Prostate gland (tissue), 2 donors: ENCODE measurements around the gene MAMSTR.

Source experiments
- POLR2A ChIP-seq: fragments of 450-650 bp; IDR thresholded peaks from one replicate; pipeline ENCODE4 v1.6.1; 2016; ENCODE audit warnings: antibody characterized with exemption, mild to moderate bottlenecking
- POLR2AphosphoS5 ChIP-seq: sonication (generic); formaldehyde crosslinking; IDR thresholded peaks from one replicate; pipeline ENCODE4 v1.6.1; 2017; ENCODE audit warnings: antibody characterized with exemption
- TF ChIP-seq, protein P1 (sequence below), 4 experiments: fragments of 200-600 bp in 2 of 4; fragments of 450-650 bp in 2 of 4; sonication (generic) in 2 of 4; IDR thresholded peaks; 1 replicate in 3 of 4; 2 replicates in 1 of 4; pipeline ENCODE4 v1.5.1; 2016 to 2019; ENCODE audit warnings: antibody characterized with exemption in 4 of 4, mild to moderate bottlenecking in 2 of 4, moderate library complexity in 2 of 4

DNA sequence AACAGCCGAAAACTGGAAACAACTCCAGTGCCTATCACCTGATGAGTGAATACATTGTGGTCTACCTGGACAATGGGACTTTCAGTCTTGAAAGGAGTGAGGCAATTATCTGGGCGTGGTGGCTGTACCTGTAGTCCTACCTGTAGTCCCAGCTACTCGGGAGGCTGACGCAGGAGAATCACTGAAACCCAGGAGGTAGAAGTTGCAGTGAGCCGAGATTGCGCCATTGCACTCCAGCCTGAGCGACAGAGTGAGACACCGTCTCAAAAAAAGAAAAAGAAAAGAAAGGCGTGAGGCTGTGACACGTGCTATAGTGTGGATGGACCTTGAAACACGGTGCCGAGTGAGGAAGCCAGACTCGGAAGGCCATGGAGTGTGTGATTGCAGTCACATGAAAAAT lies 42.6 kb downstream of the MAMSTR start:
- TF ChIP-seq, protein P1, sequence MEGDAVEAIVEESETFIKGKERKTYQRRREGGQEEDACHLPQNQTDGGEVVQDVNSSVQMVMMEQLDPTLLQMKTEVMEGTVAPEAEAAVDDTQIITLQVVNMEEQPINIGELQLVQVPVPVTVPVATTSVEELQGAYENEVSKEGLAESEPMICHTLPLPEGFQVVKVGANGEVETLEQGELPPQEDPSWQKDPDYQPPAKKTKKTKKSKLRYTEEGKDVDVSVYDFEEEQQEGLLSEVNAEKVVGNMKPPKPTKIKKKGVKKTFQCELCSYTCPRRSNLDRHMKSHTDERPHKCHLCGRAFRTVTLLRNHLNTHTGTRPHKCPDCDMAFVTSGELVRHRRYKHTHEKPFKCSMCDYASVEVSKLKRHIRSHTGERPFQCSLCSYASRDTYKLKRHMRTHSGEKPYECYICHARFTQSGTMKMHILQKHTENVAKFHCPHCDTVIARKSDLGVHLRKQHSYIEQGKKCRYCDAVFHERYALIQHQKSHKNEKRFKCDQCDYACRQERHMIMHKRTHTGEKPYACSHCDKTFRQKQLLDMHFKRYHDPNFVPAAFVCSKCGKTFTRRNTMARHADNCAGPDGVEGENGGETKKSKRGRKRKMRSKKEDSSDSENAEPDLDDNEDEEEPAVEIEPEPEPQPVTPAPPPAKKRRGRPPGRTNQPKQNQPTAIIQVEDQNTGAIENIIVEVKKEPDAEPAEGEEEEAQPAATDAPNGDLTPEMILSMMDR (IDR thresholded peaks at IDR 0.05) = no peak
- TF ChIP-seq POLR2A (no peak), POLR2AphosphoS5 (no peak)
